GM12801 (cell line): ENCODE data around the gene TRMT11.

Source experiments
- CTCF ChIP-seq: IDR thresholded peaks from one replicate; pipeline ENCODE4 v1.5.1; 2011; ENCODE audit warnings: control low read depth; ENCODE audit not compliant: insufficient read length; ENCODE audit errors: extremely low read depth

Gene TRMT11

GRCh38 chr6:125974214-125974866, 12.0 kb upstream of the TRMT11 start:
- TF ChIP-seq CTCF: no peak

- no peak for TF ChIP-seq CTCF
Measured at GRCh38 chr6:125979101-125979500, 7.2 kb upstream of the TRMT11 start.

GRCh38 chr6:125981571-125982185, 4.7 kb upstream of the TRMT11 start:
- no peak for TF ChIP-seq CTCF

GRCh38 chr6:125983246-125983945, 2.9 kb upstream of the TRMT11 start:
- TF ChIP-seq CTCF: no peak

- no peak for TF ChIP-seq CTCF
Measured at GRCh38 chr6:125984311-125984710, 2.0 kb upstream of the TRMT11 start.

DNA sequence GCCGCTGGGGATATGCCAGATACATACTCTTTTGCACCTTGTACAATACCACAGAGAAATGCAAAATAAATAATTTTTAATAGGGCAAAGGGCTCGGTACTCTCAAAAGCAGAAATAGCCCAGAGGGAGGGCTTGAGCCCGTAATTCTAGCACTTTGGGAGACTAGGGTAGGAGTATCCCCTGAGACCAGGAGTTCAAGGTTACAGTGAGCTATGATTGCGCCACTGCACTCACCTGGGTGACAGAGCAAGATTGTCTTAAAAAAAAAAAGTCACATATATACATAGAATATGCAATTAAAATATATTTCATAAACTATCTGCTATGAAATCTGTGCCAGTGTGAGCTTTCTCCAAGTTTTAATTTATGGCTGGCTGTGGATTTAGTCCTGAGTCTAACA, 818 bp upstream of the TRMT11 start:
- no peak for TF ChIP-seq CTCF

GRCh38 chr6:125985979-125986300, 400 bp upstream of the TRMT11 start:
- no peak for TF ChIP-seq CTCF
